DND-41 (cell line): ENCODE measurements around the gene ATP5MC3.
A peak's percentile ranks its signal among the peaks of the same experiment; 100 is the strongest.

Source experiments
- ATAC-seq: fragments of 200-7000 bp; cut with Tn5 transposase; 3 replicates; pipeline ENCODE4 v1.9.1; 2021; ENCODE audit warnings: low read depth; ENCODE audit not compliant: insufficient read depth
- DNase-seq: peaks from one replicate; pipeline ENCODE4 v3.0.0-alpha.2; 2020
- H2AFZ ChIP-seq: 2 replicates; pipeline ENCODE4 v1.6.0; 2012; ENCODE audit warnings: low read depth, low read length
- H3K27ac ChIP-seq: 2 replicates; pipeline ENCODE4 v1.5.1; 2012; ENCODE audit warnings: low read length, inconsistent platforms
- H3K27me3 ChIP-seq: fragments of 200-600 bp; sonication (generic); 2 replicates; pipeline ENCODE4 v1.6.0; 2012; ENCODE audit warnings: low read length, mild to moderate bottlenecking, inconsistent platforms; ENCODE audit not compliant: insufficient read depth, poor library complexity
- H3K36me3 ChIP-seq: 2 replicates; pipeline ENCODE4 v1.5.1; 2012; ENCODE audit warnings: low read length, inconsistent platforms; ENCODE audit not compliant: insufficient read depth
- H3K4me1 ChIP-seq: 2 replicates; pipeline ENCODE4 v1.5.1; 2012; ENCODE audit warnings: mild to moderate bottlenecking, low read length; ENCODE audit not compliant: insufficient read depth
- H3K4me2 ChIP-seq: 2 replicates; pipeline ENCODE4 v1.6.0; 2012; ENCODE audit warnings: mild to moderate bottlenecking, moderate library complexity, low read length, inconsistent platforms; ENCODE audit not compliant: insufficient read depth
- H3K4me3 ChIP-seq, 2 experiments: fragments of 200-600 bp in 1 of 2; shearing (Covaris generic) in 1 of 2; 2 replicates each; pipeline ENCODE4 v1.5.1; 2012 to 2016; ENCODE audit warnings: inconsistent platforms in 2 of 2, low read length in 2 of 2, mild to moderate bottlenecking in 2 of 2, low read depth in 1 of 2, moderate library complexity in 1 of 2
- H3K79me2 ChIP-seq: 2 replicates; pipeline ENCODE4 v1.6.0; 2012; ENCODE audit warnings: low read length, inconsistent platforms; ENCODE audit not compliant: insufficient read depth
- H3K9ac ChIP-seq: 2 replicates; pipeline ENCODE4 v1.6.0; 2012; ENCODE audit warnings: low read depth, mild to moderate bottlenecking, inconsistent platforms, low read length, moderate library complexity
- H3K9me3 ChIP-seq: 2 replicates; pipeline ENCODE4 v1.5.1; 2012; ENCODE audit warnings: low read length, moderate library complexity, mild to moderate bottlenecking, inconsistent platforms; ENCODE audit not compliant: insufficient read depth, severe bottlenecking
- H4K20me1 ChIP-seq: 2 replicates; pipeline ENCODE4 v1.6.0; 2012; ENCODE audit warnings: low read length; ENCODE audit not compliant: insufficient read depth
- EZH2 ChIP-seq: IDR thresholded peaks from 3 replicates; pipeline ENCODE4 v1.6.1; 2012; ENCODE audit warnings: borderline replicate concordance, low read depth, mild to moderate bottlenecking, moderate library complexity, low read length, inconsistent platforms; ENCODE audit not compliant: severe bottlenecking
- TF ChIP-seq, protein P1 (sequence below): IDR thresholded peaks from 2 replicates; pipeline ENCODE4 v1.5.1; 2012; ENCODE audit warnings: borderline replicate concordance, low read length, moderate library complexity, mild to moderate bottlenecking; ENCODE audit not compliant: poor library complexity, severe bottlenecking; ENCODE audit errors: extremely low read depth

The ATP5MC3 gene

DNA sequence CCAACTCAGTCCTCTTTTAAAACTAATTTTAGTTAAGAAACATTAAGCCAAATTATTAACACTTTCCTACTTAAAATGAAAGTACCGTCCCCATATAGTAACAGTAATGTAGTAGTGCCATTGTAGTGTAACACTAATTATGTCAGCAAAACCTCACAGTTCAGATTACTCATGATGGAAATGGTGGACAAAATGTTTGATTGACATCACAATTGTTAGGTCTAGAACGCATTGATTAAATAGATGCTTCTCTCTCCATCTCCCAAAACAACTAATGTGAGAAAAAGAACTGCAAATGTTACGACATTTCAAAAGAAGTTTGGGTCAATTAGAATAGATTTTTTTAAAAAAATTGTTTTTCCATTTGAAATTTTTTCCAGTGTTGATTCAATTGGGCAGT lies 12.3 kb downstream of the ATP5MC3 start:
- ATAC-seq (no peak), DNase-seq (no peak)
- Histone ChIP-seq H3K9me3 (no peaks in the 10 kb centered on the region), H2AFZ (no peak overlapping the region), H3K27me3 (no peaks in the 10 kb centered on the region), H3K36me3 (peaks cover 2% of the 10 kb centered on the region; the same call in 1 of the 2 replicates), H3K4me2 (peak overlapping the region; percentile 78), H3K27ac (0 out of 2 replicates have a peak overlapping the region, but pooled peaks have one; percentile 28), H4K20me1 (peaks cover 23% of the 10 kb centered on the region; the same call in 1 of the 2 replicates), H3K4me3 (peak overlapping the region in 1 of 2 experiments; percentile 88; a peak in 2 of 4 replicates), H3K9ac (peak overlapping the region; percentile 73), H3K4me1 (peaks cover 47% of the 10 kb centered on the region), H3K79me2 (peaks cover 47% of the 10 kb centered on the region)
- no peak for TF ChIP-seq EZH2
- TF ChIP-seq, protein P1, sequence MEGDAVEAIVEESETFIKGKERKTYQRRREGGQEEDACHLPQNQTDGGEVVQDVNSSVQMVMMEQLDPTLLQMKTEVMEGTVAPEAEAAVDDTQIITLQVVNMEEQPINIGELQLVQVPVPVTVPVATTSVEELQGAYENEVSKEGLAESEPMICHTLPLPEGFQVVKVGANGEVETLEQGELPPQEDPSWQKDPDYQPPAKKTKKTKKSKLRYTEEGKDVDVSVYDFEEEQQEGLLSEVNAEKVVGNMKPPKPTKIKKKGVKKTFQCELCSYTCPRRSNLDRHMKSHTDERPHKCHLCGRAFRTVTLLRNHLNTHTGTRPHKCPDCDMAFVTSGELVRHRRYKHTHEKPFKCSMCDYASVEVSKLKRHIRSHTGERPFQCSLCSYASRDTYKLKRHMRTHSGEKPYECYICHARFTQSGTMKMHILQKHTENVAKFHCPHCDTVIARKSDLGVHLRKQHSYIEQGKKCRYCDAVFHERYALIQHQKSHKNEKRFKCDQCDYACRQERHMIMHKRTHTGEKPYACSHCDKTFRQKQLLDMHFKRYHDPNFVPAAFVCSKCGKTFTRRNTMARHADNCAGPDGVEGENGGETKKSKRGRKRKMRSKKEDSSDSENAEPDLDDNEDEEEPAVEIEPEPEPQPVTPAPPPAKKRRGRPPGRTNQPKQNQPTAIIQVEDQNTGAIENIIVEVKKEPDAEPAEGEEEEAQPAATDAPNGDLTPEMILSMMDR = no peak

DNA sequence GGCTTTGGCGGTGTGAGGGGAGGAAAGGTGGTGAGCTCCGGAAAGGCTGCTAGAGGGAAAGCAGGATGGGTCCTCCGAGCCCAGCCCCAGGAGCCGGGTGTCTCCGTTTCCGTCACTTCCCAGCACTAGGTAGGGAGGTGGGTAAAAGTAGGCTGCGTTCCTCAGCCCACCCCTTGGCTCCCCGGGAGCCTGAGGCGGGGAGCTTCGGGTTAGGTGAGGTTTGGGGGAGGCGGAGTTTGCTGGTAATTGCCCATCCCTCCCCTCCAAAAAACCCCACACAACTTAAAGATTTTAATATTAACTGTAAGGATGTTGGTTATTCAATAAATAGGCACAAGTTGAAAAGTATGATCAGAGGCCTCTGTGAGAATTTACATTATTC lies 13.0 kb downstream of the ATP5MC3 start:
- Histone ChIP-seq H3K9ac (peak overlapping the region; percentile 73), H2AFZ (peak overlapping the region; percentile 96), H3K36me3 (no peaks in the 10 kb centered on the region; the same call in 1 of the 2 replicates), H3K27me3 (no peaks in the 10 kb centered on the region), H3K9me3 (no peaks in the 10 kb centered on the region), H3K27ac (peak overlapping the region; percentile 89), H3K4me1 (peaks cover 48% of the 10 kb centered on the region), H3K4me2 (peak overlapping the region; percentile 78), H3K4me3 (peak overlapping the region; percentile 41 to 88; a peak in 3 of 4 replicates), H3K79me2 (peaks cover 54% of the 10 kb centered on the region), H4K20me1 (peaks cover 26% of the 10 kb centered on the region; the same call in 1 of the 2 replicates)
- ATAC-seq (no peak; the same call in 2 of the 3 replicates), DNase-seq (no peak)
- TF ChIP-seq, protein P1 = no peak
- no peak for TF ChIP-seq EZH2

DNA sequence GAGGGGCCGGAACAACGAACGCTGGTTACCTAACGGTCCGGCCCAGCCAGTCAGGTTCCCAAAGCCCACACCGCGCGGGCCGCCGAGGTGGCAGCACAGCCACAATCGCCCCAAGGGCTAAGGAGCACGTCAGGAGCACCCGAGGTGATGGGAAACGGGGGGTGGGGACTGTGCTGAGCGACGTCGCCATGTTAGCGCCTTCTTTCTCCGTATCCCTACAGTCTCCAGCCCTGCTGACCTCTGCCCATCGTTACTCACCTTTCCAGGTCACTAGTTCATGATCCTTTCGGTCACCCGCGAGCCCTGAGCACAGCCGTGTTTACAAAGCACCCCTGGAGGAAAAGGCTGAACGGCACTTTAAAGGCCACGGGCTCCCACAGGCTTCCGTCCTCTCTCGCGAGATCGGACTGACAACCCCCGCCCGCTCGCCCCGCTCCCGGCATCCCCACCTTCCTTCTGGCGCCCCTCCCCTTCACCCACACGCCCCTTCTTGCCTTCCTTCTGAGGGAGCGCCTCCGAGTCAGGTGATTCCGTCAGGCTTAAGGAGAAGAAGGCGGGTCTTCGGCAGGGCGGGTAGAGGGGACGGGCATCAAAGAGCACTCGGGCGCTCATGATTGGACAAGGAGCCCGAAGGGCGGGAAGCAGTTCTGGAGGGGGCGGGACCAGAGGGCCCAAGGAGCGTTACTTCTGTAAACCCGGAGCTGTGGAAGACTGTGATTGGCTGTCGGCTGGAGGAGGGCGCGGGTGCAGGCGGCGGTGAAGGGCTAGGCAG lies 13.5 kb downstream of the ATP5MC3 start, which contains the start of gene ATF2:
ATF2 (minus strand) TSS at position 412 of the 772 bp plus-strand sequence. CDS start 31,760 bp downstream, outside the sequence.
- Histone ChIP-seq H3K27me3 (no peaks in the 10 kb centered on the region), H3K36me3 (no peaks in the 10 kb centered on the region; the same call in 1 of the 2 replicates), H3K9me3 (no peaks in the 10 kb centered on the region), H3K4me1 (peaks cover 50% of the 10 kb centered on the region), H3K9ac (peak within 1 kb of the TSS; percentile 78), H3K27ac (peak within 1 kb of the TSS; percentile 97), H2AFZ (peak within 1 kb of the TSS; percentile 96), H4K20me1 (peaks cover 29% of the 10 kb centered on the region; the same call in 1 of the 2 replicates), H3K4me3 (peak within 1 kb of the TSS; percentile 64 to 88), H3K4me2 (peak within 1 kb of the TSS; percentile 78), H3K79me2 (peaks cover 60% of the 10 kb centered on the region)
- no peak for TF ChIP-seq EZH2
- DNase-seq (peak; percentile 99), ATAC-seq (peak; percentile 92)
